ENCODE data around the gene DAPK1.

DAPK1 gene

GRCh38 chr9:87558606-87559190 is 61.0 kb downstream of the DAPK1 start:
- no peak overlapping the region for H3K4me3 ChIP-seq (replicated peaks in 1 of 2; ENCODE audit: low read depth in 2 of 2, low read length in 2 of 2)
- TF ChIP-seq CTCF (IDR thresholded peaks at IDR 0.05; ENCODE audit: low read depth, low read length) = no peak
- DNase-seq (ENCODE audit: low read depth in 2 of 2) = no peak

GRCh38 chr9:87562062-87562461 is 64.4 kb downstream of the DAPK1 start:
- no peak for TF ChIP-seq CTCF (IDR thresholded peaks at IDR 0.05; ENCODE audit: low read depth, low read length)
- DNase-seq (ENCODE audit: low read depth in 2 of 2) = no peak
- no peak overlapping the region for H3K4me3 ChIP-seq (replicated peaks in 1 of 2; ENCODE audit: low read depth in 2 of 2, low read length in 2 of 2)

GRCh38 chr9:87562530-87563170 is 65.0 kb downstream of the DAPK1 start:
- H3K4me3 ChIP-seq (replicated peaks in 1 of 2; ENCODE audit: low read depth in 2 of 2, low read length in 2 of 2) = no peak overlapping the region
- no peak for TF ChIP-seq CTCF (IDR thresholded peaks at IDR 0.05; ENCODE audit: low read depth, low read length)
- DNase-seq (ENCODE audit: low read depth in 2 of 2) = no peak

- DNase-seq (ENCODE audit: low read depth in 2 of 2) = peak in 1 of 2 donors; percentile 31
- TF ChIP-seq CTCF (IDR thresholded peaks at IDR 0.05; ENCODE audit: low read depth, low read length) = no peak
- H3K4me3 ChIP-seq (replicated peaks in 1 of 2; ENCODE audit: low read depth in 2 of 2, low read length in 2 of 2) = no peak overlapping the region
Observed at GRCh38 chr9:87564111-87564510, 66.4 kb downstream of the DAPK1 start.

GRCh38 chr9:87564791-87565241 is 67.1 kb downstream of the DAPK1 start:
- no peak for TF ChIP-seq CTCF (IDR thresholded peaks at IDR 0.05; ENCODE audit: low read depth, low read length)
- no peak overlapping the region for H3K4me3 ChIP-seq (replicated peaks in 1 of 2; ENCODE audit: low read depth in 2 of 2, low read length in 2 of 2)
- no peak for DNase-seq (ENCODE audit: low read depth in 2 of 2)

GRCh38 chr9:87567001-87567400 is 69.3 kb downstream of the DAPK1 start:
- TF ChIP-seq CTCF (IDR thresholded peaks at IDR 0.05; ENCODE audit: low read depth, low read length) = no peak
- DNase-seq (ENCODE audit: low read depth in 2 of 2) = peak in 1 of 2 donors; percentile 64

More at GRCh38 chr9:87567001-87567400, 69.3 kb downstream of the DAPK1 start:
- H3K4me3 ChIP-seq (replicated peaks in 1 of 2; ENCODE audit: low read depth in 2 of 2, low read length in 2 of 2) = no peak overlapping the region
